ENCODE data around the gene STYXL2.

The STYXL2 gene

DNA sequence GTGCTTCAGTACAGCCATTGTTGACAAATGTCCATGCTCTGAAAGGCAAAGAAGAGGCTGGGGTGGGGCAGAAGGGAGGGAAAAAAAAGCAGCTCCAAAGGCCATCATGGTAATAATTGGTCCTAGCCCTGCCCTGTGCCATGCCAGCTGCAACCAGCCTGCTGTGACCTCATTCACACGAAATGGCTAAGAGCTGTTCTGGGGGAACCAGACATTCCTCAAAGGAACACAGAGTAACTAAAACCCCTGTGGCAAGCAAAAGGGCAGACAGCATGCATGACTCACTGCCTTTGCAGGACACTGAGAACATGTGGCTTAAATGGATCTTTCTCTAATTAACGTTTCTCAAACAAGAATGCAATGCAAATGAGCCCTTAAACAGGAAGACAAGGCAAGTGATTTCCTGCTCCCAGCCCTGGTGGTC lies 42.3 kb downstream of the STYXL2 start:
- no peak for DNase-seq (ENCODE audit: low read depth in 3 of 3)

DNA sequence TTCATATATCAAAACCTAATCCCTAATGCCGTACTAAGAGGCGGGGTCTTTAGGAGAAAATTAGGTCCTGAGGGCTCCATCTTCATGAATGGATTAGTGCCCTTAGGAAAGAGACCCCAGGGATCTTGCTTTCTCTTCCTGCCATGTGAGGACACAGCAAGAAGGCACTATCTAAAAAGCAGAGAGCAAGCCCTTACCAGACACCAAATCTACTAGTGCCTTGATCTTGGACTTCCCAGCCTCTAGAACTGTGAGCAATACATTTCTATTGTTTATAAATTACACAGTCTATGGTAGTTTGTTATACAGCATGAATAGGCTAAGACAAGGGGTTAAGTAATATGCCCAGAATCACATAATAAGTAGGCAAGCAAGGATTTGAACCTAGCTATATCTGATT lies 42.9 kb downstream of the STYXL2 start:
- DNase-seq (ENCODE audit: low read depth in 3 of 3) = no peak

DNA sequence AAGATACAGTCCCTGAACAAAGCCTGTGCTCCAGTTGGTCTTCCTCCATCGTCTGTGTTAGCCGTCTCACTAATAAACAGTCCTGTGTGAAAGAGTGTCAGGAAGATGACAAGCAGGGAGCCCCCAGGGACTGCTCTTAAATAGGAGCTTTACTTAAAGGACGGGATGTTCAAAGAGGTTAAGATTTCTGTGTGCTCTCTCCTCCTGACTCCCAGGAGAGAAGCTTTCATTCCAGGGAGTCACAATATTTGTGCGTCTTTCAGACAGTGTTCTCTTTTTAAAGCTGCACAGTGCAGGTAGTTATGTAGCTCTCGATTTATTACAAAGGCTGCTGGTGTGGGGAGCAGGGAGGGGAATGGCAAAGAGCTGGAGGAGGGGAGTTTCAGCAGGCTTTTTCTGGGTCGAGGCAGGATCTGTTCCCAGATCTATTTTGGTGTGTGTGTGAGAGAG lies 43.5 kb downstream of the STYXL2 start:
- no peak for DNase-seq (ENCODE audit: low read depth in 3 of 3)

DNA sequence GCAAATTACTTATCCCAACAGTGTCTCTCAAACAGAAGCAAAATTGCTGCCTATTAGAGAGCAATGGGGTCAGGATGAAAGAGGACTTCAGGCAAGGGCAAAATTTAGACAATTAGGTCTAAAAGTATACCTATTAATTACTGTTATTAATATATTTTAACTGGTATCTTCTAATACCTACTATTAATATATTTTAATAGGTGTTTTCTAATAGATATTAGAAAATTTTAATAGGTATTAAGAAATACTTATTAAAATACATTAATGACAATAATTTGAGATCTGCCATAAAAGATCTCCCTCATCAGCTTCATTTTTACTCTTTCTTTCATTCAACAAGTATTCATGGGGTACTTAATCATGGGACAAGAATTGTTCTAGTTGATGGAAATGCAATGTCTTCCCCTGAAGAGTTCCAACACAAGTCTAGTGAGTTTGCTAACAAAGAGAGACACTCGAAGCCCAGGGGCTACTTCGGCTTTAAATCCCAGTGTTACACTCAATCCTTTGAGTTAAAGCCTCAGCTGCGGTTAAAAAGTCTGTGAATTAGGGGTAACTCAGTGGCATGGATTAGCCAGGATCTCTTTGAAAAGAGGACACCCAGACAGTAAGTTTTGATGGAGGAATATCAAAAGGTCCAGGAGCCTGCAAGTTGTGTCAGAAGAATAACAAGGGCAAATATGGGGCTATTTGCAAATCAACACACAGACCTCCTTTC lies 44.1 kb downstream of the STYXL2 start:
- no peak for DNase-seq (ENCODE audit: low read depth in 3 of 3)

DNA sequence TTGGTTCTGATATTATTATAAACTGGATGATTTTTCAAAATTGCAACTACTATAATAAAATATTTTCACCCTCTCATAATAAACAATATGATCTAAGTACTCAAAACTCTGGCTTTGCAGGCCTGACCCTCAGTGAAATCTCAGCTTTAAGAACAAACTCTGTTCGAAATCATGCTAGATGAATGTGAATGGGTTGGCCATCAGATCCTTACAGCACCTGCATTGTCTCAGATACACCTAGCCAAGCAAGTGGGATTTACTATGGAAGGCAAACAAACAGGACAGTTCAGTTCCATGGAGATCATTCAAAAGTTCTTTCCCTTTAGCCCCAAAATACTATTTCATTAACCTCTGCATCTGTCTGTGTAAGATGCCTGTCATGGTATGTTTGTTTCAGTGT lies 44.8 kb downstream of the STYXL2 start:
- no peak for DNase-seq (ENCODE audit: low read depth in 3 of 3)

DNA sequence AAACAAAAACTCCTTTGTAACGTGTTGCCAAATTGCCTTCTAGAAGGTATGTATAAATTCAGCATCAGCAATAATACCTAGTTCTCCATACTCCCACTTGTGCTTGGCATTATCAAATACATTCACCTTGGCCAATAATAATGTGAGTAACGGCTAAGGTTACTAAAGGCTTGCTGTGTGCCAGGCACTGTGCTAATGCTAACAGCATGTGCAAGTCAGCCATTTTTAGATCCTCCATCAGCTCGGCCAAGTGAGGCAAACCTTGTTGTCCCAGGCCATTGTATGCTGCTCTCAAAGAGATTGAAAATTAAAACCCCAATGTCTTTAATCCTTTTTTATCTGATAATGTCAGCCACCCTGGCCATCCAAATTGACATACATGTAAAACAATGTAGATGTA lies 48.1 kb downstream of the STYXL2 start:
- no peak for DNase-seq (ENCODE audit: low read depth in 3 of 3)
